Measurements from ENCODE around the gene ZC3H6. TPM values are rescaled to one million over a fixed set of nuclear protein-coding genes. Genes with fewer than 3 reads are reported as not detected.

The ZC3H6 gene
- total and polyA plus RNA-seq, 4 donors: 1.1 to 15.5 (median 6.6) TPM

DNA sequence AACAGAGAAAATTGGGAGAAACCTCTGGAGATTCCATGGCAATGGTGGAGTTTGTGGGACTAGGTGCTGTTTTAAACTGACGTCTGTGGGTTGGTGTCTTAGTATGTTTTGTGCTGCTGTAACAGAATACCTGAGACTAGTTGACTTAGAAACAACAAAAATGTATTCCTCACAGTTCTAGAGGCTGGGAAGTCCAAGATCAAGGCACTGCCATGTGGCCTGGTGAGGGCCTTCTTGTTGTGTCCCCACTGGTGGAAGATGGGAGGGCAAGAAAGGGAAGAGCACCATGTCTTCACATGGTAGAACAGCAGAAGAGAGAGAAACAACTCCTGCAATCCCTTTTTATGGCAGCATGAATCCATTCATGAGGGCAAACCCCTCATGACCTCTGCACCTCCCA is 6.8 kb upstream of the ZC3H6 start:
- peaks cover 0 to 3% (median 1%) of the 10 kb centered on the region in 4 donors for H3K9me3 ChIP-seq (ENCODE audit: control insufficient read depth in 4 of 4, insufficient read depth in 3 of 4, low read length in 3 of 4)
- H3K4me3 ChIP-seq: no peak overlapping the region
- H3K27ac ChIP-seq (ENCODE audit: low read depth in 1 of 2, low read length in 1 of 2): no peak overlapping the region
- no peak overlapping the region for H3K9ac ChIP-seq (ENCODE audit: insufficient read depth in 1 of 2, low read length in 2 of 2)
- no peaks in the 10 kb centered on the region for H3K27me3 ChIP-seq (ENCODE audit: control insufficient read depth in 3 of 3, insufficient read depth in 3 of 3, low read length in 2 of 3)
- TF ChIP-seq, protein P1, sequence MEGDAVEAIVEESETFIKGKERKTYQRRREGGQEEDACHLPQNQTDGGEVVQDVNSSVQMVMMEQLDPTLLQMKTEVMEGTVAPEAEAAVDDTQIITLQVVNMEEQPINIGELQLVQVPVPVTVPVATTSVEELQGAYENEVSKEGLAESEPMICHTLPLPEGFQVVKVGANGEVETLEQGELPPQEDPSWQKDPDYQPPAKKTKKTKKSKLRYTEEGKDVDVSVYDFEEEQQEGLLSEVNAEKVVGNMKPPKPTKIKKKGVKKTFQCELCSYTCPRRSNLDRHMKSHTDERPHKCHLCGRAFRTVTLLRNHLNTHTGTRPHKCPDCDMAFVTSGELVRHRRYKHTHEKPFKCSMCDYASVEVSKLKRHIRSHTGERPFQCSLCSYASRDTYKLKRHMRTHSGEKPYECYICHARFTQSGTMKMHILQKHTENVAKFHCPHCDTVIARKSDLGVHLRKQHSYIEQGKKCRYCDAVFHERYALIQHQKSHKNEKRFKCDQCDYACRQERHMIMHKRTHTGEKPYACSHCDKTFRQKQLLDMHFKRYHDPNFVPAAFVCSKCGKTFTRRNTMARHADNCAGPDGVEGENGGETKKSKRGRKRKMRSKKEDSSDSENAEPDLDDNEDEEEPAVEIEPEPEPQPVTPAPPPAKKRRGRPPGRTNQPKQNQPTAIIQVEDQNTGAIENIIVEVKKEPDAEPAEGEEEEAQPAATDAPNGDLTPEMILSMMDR (IDR thresholded peaks at IDR 0.05; ENCODE audit: control extremely low read depth, extremely low read depth): no peak
- no peaks in the 10 kb centered on the region for H3K4me1 ChIP-seq (ENCODE audit: control insufficient read depth in 5 of 5, insufficient read depth in 5 of 5, low read length in 5 of 5)
- 96% methylated on average over 1 of the region's 1 CpG for WGBS, 2 donors
- DNase-seq (no peak), ATAC-seq (ENCODE audit: insufficient read depth, low FRiP score) (no peak)
- H3K36me3 ChIP-seq (ENCODE audit: control insufficient read depth in 4 of 4, insufficient read depth in 4 of 4, low read length in 4 of 4): no peaks in the 10 kb centered on the region

GRCh38 chr2:112272669-112273068 is 2.7 kb upstream of the ZC3H6 start:
- TF ChIP-seq, protein P1 (IDR thresholded peaks at IDR 0.05; ENCODE audit: control extremely low read depth, extremely low read depth): no peak

DNA sequence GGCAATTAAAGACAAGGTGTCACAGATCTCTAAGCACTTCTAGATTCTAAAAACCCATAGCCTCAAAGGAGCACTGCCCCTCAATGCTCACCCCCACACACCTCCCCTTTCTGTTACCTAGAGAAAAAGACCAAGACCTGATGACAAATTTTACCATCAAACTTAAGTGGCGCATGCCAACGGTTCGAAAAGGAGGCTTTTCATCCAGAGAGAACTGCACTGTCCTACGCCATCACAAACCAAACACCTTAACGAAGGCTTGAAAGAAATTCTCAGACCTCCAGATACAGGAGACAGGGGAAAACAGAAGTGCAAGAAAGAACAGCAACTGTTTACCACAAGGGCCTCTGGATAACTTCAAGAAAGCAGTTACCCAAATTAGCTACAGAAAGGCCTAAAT is 2.0 kb upstream of the ZC3H6 start:
- no peak overlapping the region for H3K9ac ChIP-seq (ENCODE audit: insufficient read depth in 1 of 2, low read length in 2 of 2)
- H3K4me1 ChIP-seq (ENCODE audit: control insufficient read depth in 5 of 5, insufficient read depth in 5 of 5, low read length in 5 of 5): peaks cover 0 to 6% (median 0%) of the 10 kb centered on the region in 5 donors
- no peaks in the 10 kb centered on the region for H3K27me3 ChIP-seq (ENCODE audit: control insufficient read depth in 3 of 3, insufficient read depth in 3 of 3, low read length in 2 of 3)
- H3K9me3 ChIP-seq (ENCODE audit: control insufficient read depth in 4 of 4, insufficient read depth in 3 of 4, low read length in 3 of 4): peaks cover 0 to 3% (median 0%) of the 10 kb centered on the region in 4 donors
- no peak overlapping the region for H3K27ac ChIP-seq (ENCODE audit: low read depth in 1 of 2, low read length in 1 of 2)
- no peak for ATAC-seq (ENCODE audit: insufficient read depth, low FRiP score)
- TF ChIP-seq, protein P1 (IDR thresholded peaks at IDR 0.05; ENCODE audit: control extremely low read depth, extremely low read depth): no peak
- no peaks in the 10 kb centered on the region for H3K36me3 ChIP-seq (ENCODE audit: control insufficient read depth in 4 of 4, insufficient read depth in 4 of 4, low read length in 4 of 4)
- H3K4me3 ChIP-seq: no peak overlapping the region
- DNase-seq: no peak
- 92 to 93% methylated on average over 5 of the region's 5 CpGs for WGBS, 2 donors

More at GRCh38 chr2:112272669-112273068, 2.7 kb upstream of the ZC3H6 start:
- Histone ChIP-seq H3K9me3 (ENCODE audit: control insufficient read depth in 4 of 4, insufficient read depth in 3 of 4, low read length in 3 of 4) (peaks cover 0 to 3% (median 1%) of the 10 kb centered on the region in 4 donors), H3K27me3 (ENCODE audit: control insufficient read depth in 3 of 3, insufficient read depth in 3 of 3, low read length in 2 of 3) (no peaks in the 10 kb centered on the region), H3K4me1 (ENCODE audit: control insufficient read depth in 5 of 5, insufficient read depth in 5 of 5, low read length in 5 of 5) (peaks cover 0 to 6% (median 0%) of the 10 kb centered on the region in 5 donors), H3K9ac (ENCODE audit: insufficient read depth in 1 of 2, low read length in 2 of 2) (no peak overlapping the region), H3K36me3 (ENCODE audit: control insufficient read depth in 4 of 4, insufficient read depth in 4 of 4, low read length in 4 of 4) (no peaks in the 10 kb centered on the region), H3K27ac (ENCODE audit: low read depth in 1 of 2, low read length in 1 of 2) (no peak overlapping the region), H3K4me3 (no peak overlapping the region)
- DNase-seq (no peak), ATAC-seq (ENCODE audit: insufficient read depth, low FRiP score) (no peak)
- 83 to 90% methylated on average over 5 of the region's 5 CpGs for WGBS, 2 donors

All from lung (tissue), 12 donors.